NOMO-1 treated with dmso at 0.1 percent for 144 hours (cell line): ENCODE measurements around the gene TMEM125.

Experiments
- DNase-seq: peaks from one replicate; lab custom pipeline; 2025; ENCODE audit not compliant: unreplicated experiment; lab: John Stamatoyannopoulos, UW

The TMEM125 gene

DNA sequence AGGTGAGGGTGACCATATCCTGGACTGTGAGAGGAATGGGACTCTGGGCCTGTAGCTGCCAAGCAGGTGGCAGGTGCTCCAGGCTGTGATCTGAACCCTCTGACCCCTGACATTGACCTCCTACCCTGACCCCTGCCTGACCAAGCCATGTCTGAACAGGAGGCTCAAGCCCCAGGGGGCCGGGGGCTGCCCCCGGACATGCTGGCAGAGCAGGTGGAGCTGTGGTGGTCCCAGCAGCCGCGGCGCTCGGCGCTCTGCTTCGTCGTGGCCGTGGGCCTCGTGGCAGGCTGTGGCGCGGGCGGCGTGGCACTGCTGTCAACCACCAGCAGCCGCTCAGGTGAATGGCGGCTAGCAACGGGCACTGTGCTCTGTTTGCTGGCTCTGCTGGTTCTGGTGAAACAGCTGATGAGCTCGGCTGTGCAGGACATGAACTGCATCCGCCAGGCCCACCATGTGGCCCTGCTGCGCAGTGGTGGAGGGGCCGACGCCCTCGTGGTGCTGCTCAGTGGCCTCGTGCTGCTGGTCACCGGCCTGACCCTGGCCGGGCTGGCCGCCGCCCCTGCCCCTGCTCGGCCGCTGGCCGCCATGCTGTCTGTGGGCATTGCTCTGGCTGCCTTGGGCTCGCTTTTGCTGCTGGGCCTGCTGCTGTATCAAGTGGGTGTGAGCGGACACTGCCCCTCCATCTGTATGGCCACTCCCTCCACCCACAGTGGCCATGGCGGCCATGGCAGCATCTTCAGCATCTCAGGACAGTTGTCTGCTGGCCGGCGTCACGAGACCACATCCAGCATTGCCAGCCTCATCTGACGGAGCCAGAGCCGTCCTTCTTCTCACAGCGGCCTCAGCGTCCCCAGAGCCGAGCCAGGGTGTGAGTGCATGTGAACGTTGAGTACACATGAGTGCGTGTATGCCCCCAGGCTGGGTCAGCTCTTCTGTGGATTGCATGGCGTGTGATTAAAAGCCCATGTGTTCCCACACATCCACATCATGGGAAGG is 3.1 kb downstream of the TMEM125 start:
- no peak for DNase-seq

DNA sequence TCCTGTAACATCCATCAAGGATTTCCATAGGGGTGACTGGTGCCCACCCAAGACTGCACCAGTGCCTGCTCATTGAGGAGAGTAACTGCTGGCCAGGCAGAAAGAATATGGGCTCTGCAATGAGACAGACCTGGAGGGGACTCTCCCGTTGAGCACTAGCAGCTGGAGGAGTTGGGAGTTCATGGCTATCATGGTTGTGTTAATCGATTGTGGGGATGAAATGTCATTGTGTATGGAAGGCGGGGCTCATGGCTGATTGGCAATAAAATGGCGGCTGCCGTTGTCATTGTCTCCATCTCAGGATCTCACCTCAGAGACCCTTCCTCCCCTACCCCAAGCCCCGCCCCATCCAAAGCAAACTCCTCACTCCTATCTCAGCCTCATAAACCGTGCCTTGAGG is 3.9 kb downstream of the TMEM125 start:
- DNase-seq = no peak

DNA sequence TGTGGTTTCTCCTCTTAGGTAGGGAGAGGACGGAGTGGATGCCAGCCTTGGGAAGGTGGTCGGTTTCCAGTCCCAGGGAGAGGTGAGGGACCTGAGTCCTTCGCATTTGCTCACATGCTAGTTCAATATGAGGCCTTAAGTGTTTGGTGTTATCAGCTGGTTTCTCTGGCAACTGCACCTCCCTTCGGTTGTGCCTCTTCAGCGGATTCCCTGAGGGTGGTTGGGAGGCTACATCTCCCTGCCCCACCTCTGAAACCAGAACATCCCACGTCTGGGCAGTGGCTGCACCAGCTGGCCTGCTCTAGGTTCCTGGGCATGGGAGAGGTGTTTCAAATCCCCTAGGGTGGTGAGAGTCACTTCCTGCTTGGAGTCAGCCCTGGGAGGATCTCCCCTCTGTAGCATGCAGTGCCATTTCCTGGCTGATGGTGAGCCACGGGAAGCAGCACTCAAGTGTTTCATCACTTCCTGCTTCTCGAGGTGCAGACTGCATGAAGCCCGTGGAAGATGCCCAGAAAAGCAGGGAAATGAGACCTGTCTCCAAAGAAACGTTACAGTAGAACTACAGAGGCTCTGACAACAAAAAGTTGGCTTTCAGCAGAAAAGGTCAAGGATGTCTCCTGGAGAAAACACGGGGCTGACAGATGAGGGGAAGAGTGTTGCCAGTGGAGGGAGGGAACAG is 4.5 kb downstream of the TMEM125 start:
- DNase-seq = peak; percentile 34

GRCh38 chr1:43274804-43275180 is 5.0 kb downstream of the TMEM125 start:
- DNase-seq = no peak

DNA sequence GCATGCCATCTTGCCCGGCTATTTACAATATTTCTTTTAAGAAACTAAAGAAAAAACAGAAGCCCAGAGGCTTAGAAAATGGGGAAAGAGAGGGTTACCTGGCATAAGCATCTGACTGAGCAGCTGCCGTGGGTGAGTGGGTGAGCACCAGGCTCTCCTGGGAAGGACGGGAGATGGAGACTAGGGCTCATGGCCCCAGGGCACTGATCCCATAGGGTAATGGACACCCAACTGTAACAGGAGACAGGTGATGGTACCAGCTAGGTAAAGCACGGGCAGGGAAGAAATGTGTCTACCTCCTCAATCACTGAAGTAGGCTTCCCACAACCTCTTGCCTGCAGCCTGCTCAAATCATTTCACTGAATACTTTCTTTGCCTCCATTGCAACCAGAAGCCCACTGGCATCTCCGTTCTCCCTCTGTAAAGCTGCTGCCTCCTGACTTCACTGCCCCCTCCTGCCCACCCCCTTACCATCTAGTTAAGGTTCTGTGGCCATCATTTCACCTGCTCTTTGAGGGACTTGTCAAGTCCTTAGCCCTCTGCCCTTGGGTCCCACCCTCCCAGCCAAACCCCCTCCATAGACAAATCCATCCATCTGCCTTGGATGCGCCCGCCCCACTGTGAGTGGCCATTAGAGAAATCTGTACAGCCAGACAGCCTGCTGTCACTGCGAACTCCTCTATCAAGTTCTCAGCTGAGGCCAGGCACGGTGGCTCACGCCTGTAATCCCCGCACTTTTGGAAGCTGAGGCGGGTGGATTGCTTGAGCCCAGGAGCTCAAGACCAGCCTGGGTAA is 6.2 kb downstream of the TMEM125 start:
- no peak for DNase-seq

- no peak for DNase-seq
Measured at GRCh38 chr1:43276673-43277072, 6.9 kb downstream of the TMEM125 start.

- no peak for DNase-seq
Measured at GRCh38 chr1:43277116-43277876, 7.5 kb downstream of the TMEM125 start.

DNA sequence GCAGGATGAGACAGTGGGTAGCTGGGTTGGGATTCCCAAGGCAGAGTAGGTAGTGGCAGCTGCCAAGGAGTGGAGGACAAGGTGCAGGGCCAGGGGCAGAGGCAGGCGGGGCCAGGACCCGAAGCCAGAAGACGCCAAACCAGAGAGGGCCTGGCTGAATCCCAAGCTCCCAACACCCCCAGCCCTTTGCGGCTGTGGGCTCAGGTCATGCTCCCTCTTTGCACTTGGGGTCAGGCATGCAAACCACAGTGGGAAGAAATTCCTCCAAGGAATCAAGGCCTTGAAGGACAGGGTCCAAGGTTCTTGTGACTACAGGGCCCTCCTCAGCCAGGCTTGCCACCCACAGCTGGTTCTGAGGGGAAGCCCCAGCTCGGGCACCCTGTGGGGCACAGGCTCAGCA is 9.4 kb downstream of the TMEM125 start:
- DNase-seq = no peak

DNA sequence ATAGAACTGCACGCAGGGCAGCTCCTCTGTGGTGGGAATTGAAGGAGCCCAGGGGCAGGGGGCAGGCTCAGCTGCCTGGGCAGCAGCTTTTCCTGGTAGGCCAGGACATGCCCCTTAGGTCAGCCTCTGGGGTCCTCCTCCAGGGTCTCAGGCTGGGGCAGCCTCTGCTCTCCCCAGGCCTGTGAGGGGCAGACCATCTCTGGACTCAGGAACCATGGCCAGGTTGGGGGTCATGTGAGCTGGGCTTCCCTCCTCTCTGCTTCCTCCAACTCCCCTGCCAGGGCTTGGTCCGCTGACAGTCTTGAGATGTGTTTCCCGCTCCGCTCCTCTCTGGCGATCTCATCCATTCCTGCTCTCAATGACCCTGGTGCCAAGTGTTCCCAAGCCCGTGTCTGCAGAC is 9.9 kb downstream of the TMEM125 start:
- no peak for DNase-seq

- no peak for DNase-seq
Measured at GRCh38 chr1:43280692-43281091, 10.9 kb downstream of the TMEM125 start.

GRCh38 chr1:43282220-43283195 is 12.7 kb downstream of the TMEM125 start:
- DNase-seq = no peak

GRCh38 chr1:43284065-43284464 is 14.3 kb downstream of the TMEM125 start:
- DNase-seq = no peak

DNA sequence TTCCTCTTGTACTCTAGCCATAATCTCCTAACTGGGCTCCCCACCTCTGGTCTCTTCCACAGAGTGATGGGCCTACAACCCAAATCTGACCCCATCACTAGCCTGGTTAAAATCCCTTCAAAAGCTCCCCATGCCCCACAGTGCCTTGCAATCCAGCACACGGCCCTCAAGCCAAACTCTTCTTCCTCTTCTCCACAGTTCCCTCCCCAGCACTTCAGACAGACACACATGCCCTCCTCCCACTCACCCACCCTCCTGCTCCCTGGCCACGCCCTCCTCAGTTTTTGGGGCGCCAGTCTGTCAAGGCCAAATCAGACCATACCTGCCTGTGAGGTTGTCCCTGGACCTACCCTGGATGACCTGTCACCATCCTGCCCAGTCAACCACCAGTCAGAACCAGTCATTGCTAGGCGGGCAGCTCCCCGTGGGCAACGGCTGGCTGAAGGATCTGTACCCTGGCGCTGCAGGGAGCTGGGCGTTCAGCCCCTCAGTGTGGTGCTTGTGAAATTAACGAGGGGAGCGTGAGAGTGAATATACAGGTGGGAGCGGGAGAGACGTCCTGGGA is 14.8 kb downstream of the TMEM125 start:
- DNase-seq = no peak

DNA sequence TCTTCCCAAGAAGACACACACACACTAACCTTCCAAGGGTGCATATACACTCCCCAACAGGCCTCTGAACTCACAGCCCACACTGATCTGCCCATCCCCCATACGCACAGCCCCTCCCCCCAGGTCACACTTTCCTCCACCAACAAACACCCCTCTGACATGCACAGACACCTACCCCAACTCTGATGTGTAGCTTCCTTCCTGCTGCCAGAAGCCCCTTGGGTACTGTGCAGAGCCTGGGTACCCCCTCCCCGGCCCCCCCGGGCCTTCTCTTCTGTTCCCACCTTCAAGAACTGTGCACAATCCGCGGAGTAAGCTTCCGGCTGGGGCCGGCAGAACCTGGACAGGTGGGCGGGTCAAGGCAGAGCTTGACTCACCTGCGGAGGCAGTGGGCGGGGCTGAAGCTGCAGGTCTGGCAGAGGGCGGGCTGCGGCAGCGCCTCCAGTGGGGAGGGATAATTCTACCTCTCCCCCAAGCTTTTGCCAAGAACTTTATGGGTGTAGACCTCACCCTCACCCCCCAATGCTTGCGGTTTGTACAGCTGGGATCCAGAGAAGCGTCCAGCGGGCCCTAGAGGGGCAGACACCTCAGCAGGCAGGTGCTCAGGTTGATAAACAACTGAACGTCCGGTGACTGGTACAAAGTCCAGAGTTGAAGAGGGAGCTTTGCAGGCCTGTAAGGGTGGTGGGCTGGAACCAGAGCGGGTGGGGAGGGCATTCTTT is 15.6 kb downstream of the TMEM125 start, which contains the start of gene C1orf210:
Gene C1orf210, minus strand, starts transcription at position 313 of the 722 bp plus-strand sequence. CDS start 2,311 bp downstream, outside the sequence.
- no peak for DNase-seq

DNA sequence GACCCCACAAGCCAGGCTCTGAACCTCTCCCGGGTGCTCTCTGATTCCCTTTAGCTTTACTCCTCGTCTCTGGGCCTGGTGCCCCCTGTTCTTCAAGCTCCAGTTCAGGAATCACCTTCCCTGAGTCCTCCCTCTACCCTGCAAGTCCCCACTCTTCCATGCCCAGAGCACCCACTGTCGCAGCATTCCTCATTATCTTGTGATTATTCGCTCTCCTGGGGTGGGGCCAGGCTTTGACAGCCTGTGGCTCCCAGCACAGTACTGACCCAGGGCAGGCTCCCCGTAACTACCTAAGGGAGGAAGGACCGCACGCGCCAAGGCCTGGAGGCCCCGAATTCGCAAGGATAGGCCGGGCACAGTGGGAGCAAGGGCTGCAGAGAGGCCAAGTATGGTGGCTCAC is 16.3 kb downstream of the TMEM125 start:
- no peak for DNase-seq

- no peak for DNase-seq
Measured at GRCh38 chr1:43286533-43286932, 16.8 kb downstream of the TMEM125 start.

DNA sequence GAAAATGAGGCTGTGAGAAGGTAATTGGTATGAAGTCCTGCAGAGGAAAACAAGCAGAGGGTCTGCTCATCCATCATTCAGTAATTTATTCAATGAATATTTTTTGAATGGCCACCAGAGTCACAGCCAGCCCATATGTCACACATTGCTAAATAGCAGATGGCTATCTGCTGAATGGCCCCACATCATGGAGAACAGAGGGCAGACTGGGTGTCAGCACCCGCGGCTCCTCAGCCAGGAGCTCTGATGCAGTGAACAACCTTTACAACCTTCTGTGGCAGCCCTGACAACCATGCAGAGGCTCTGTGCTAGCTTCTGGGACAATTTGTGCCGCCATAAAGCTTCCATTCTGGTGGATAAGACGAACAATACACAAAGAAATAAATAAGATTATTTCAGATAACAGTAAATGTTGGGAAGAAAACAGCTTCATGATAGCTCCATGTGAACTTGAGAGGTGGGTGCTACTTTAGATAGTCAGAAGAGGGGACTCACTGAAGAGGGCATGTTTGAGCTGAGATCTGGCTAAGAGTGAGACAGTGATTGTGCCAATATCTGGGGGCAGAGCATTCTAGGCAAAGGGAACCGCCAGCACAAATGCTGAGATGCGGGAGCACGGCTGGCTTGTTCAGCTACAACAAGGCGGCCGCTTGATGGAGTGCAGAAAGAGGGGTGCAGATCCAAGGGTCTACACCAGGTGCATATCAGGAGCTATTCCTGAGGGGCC is 18.4 kb downstream of the TMEM125 start:
- no peak for DNase-seq
